ENCODE measurements around the gene MAP4K4. TPM values are rescaled to one million over a fixed set of nuclear protein-coding genes. Genes with fewer than 3 reads are reported as not detected.
"Not testable (repeated sequence)": the region's sequence is repeated elsewhere in the genome, so short reads cannot be mapped to it uniquely, and the experiment has no call there.

The MAP4K4 gene
- total RNA-seq, 2 donors from 2014 or later, result 26.8 to 30.7 TPM

- intact Hi-C loops (cut with DNase I), result no loop called here
- Histone ChIP-seq H3K4me3 (no peak overlapping the region), H3K9me3 (no peaks in the 10 kb centered on the region), H3K36me3 (no peaks in the 10 kb centered on the region), H3K9ac (ENCODE audit: low read depth in 2 of 2, low read length in 2 of 2) (no peak overlapping the region), H3K27me3 (no peaks in the 10 kb centered on the region), H3K27ac (no peak overlapping the region), H3K4me1 (no peaks in the 10 kb centered on the region)
- no peak for DNase-seq
- no peak for TF ChIP-seq CTCF (IDR thresholded peaks at IDR 0.05)
These were observed 47.3 kb downstream of the MAP4K4 start for GRCh38 chr2:101744832-101745231.

- Histone ChIP-seq H3K9me3 (no peaks in the 10 kb centered on the region), H3K4me1 (no peaks in the 10 kb centered on the region), H3K27ac (no peak overlapping the region), H3K36me3 (no peaks in the 10 kb centered on the region), H3K27me3 (no peaks in the 10 kb centered on the region), H3K9ac (ENCODE audit: low read depth in 2 of 2, low read length in 2 of 2) (no peak overlapping the region), H3K4me3 (no peak overlapping the region)
- TF ChIP-seq CTCF (IDR thresholded peaks at IDR 0.05), result no peak
- DNase-seq, result no peak
- intact Hi-C loops (cut with DNase I), result no loop called here
These were observed 48.5 kb downstream of the MAP4K4 start for GRCh38 chr2:101745711-101746694.

GRCh38 chr2:101748000-101748399, 50.5 kb downstream of the MAP4K4 start:
- H3K36me3 ChIP-seq, result no peaks in the 10 kb centered on the region
- H3K27me3 ChIP-seq, result no peaks in the 10 kb centered on the region
- no peak overlapping the region for H3K27ac ChIP-seq
- no peak overlapping the region for H3K9ac ChIP-seq (ENCODE audit: low read depth in 2 of 2, low read length in 2 of 2)
- no peaks in the 10 kb centered on the region for H3K4me1 ChIP-seq
- intact Hi-C loops (cut with DNase I), result no loop called here
- DNase-seq, result no peak
- TF ChIP-seq CTCF (IDR thresholded peaks at IDR 0.05), result no peak
- H3K9me3 ChIP-seq, result no peaks in the 10 kb centered on the region
- no peak overlapping the region for H3K4me3 ChIP-seq

- H3K9ac ChIP-seq (ENCODE audit: low read depth in 2 of 2, low read length in 2 of 2); H3K4me1 ChIP-seq; H3K4me3 ChIP-seq; H3K36me3 ChIP-seq; DNase-seq; H3K27ac ChIP-seq; intact Hi-C loops (cut with DNase I); H3K27me3 ChIP-seq; H3K9me3 ChIP-seq: not testable (repeated sequence)
These were observed 51.0 kb downstream of the MAP4K4 start for GRCh38 chr2:101748462-101748861.

GRCh38 chr2:101750688-101751087, 53.2 kb downstream of the MAP4K4 start:
- no peaks in the 10 kb centered on the region for H3K36me3 ChIP-seq
- H3K9me3 ChIP-seq, result no peaks in the 10 kb centered on the region
- H3K27ac ChIP-seq, result no peak overlapping the region
- TF ChIP-seq CTCF (IDR thresholded peaks at IDR 0.05), result no peak
- no peak overlapping the region for H3K9ac ChIP-seq (ENCODE audit: low read depth in 2 of 2, low read length in 2 of 2)
- intact Hi-C loops (cut with DNase I), result no loop called here
- H3K27me3 ChIP-seq, result no peaks in the 10 kb centered on the region
- no peaks in the 10 kb centered on the region for H3K4me1 ChIP-seq
- DNase-seq, result no peak
- no peak overlapping the region for H3K4me3 ChIP-seq

GRCh38 chr2:101751276-101751815, 53.8 kb downstream of the MAP4K4 start:
- Histone ChIP-seq H3K36me3 (no peaks in the 10 kb centered on the region), H3K9me3 (no peaks in the 10 kb centered on the region), H3K9ac (ENCODE audit: low read depth in 2 of 2, low read length in 2 of 2) (no peak overlapping the region), H3K4me3 (no peak overlapping the region), H3K4me1 (no peaks in the 10 kb centered on the region), H3K27me3 (no peaks in the 10 kb centered on the region), H3K27ac (no peak overlapping the region)
- TF ChIP-seq CTCF (IDR thresholded peaks at IDR 0.05), result no peak
- no peak for DNase-seq
- intact Hi-C loops (cut with DNase I), result no loop called here
